ENCODE results near the gene KCNS1.

DNA sequence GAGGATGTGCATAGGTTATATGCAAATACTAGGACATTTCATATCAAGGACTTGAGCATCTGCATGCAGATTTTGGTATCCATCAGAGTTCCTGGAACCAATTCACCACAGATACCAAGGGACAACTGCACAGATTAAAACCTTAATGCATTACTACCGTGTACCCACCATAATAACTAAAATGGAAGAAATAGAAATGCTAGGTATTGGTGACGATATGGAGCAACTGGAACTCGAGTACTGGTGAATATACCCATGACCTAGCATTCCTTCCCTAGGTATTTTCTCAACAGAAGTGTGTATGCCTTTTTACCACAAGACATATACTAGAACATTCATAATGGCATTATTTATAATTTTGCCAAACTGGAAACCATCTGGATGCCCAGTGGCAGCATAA lies 18.5 kb downstream of the KCNS1 start:
- TF ChIP-seq, protein P1, sequence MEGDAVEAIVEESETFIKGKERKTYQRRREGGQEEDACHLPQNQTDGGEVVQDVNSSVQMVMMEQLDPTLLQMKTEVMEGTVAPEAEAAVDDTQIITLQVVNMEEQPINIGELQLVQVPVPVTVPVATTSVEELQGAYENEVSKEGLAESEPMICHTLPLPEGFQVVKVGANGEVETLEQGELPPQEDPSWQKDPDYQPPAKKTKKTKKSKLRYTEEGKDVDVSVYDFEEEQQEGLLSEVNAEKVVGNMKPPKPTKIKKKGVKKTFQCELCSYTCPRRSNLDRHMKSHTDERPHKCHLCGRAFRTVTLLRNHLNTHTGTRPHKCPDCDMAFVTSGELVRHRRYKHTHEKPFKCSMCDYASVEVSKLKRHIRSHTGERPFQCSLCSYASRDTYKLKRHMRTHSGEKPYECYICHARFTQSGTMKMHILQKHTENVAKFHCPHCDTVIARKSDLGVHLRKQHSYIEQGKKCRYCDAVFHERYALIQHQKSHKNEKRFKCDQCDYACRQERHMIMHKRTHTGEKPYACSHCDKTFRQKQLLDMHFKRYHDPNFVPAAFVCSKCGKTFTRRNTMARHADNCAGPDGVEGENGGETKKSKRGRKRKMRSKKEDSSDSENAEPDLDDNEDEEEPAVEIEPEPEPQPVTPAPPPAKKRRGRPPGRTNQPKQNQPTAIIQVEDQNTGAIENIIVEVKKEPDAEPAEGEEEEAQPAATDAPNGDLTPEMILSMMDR (IDR thresholded peaks at IDR 0.05): no peak
- TF ChIP-seq POLR2A (IDR thresholded peaks at IDR 0.05): no peak

All from body of pancreas (tissue), 4 donors.